Lower lobe of right lung (tissue), 2 donors: ENCODE data around the gene TBXAS1. TPM values are rescaled to one million over a fixed set of nuclear protein-coding genes. Genes with fewer than 3 reads are reported as not detected.

Experiments
- ATAC-seq, 2 donors: fragments of 200-7000 bp; cut with Tn5 transposase; one replicate each; pipeline ENCODE4 v1.9.1; 2020 to 2022; ENCODE audit warnings: mild to moderate bottlenecking in 2 of 2, moderate library complexity in 2 of 2
- DNase-seq: peaks from one replicate; pipeline ENCODE4 v3.0.0-alpha.2; 2020
- H3K27ac ChIP-seq: fragments of 200-600 bp; one replicate; pipeline ENCODE4 v1.8.0; 2022
- H3K27me3 ChIP-seq: fragments of 200-600 bp; one replicate; pipeline ENCODE4 v1.8.0; 2022; ENCODE audit warnings: low read depth
- H3K36me3 ChIP-seq: fragments of 200-600 bp; one replicate; pipeline ENCODE4 v1.8.0; 2022; ENCODE audit warnings: mild to moderate bottlenecking
- H3K4me1 ChIP-seq: fragments of 200-600 bp; one replicate; pipeline ENCODE4 v1.8.0; 2022
- H3K4me3 ChIP-seq: fragments of 200-600 bp; one replicate; pipeline ENCODE4 v1.8.0; 2022; ENCODE audit warnings: mild to moderate bottlenecking
- H3K9me3 ChIP-seq: fragments of 200-600 bp; one replicate; pipeline ENCODE4 v1.8.0; 2022
- CTCF ChIP-seq: fragments of 200-600 bp; IDR thresholded peaks from one replicate; pipeline ENCODE4 v1.8.0; 2022; ENCODE audit warnings: antibody characterized with exemption, mild to moderate bottlenecking
- intact Hi-C: fragments of 100-400 bp; cut with DNase I; formaldehyde crosslinking; loops from one replicate; pipeline ENCODE4 v1.11.0; 2022
- total RNA-seq: library from RNA; stranded (reverse); fragmentation: NEBNext Ultra II Directional; extraction: Animal tissue kit (Norgen Biotek cat#: 25700); gene quantifications from one replicate; pipeline ENCODE4 v1.2.1, GENCODE V29; 2021
- donor health status: DM: no; HTN: yes; CAD: no; lungs with severe emphysema.

The TBXAS1 gene
- total RNA-seq, 1 donor from 2014 or later: 92.6 TPM

DNA sequence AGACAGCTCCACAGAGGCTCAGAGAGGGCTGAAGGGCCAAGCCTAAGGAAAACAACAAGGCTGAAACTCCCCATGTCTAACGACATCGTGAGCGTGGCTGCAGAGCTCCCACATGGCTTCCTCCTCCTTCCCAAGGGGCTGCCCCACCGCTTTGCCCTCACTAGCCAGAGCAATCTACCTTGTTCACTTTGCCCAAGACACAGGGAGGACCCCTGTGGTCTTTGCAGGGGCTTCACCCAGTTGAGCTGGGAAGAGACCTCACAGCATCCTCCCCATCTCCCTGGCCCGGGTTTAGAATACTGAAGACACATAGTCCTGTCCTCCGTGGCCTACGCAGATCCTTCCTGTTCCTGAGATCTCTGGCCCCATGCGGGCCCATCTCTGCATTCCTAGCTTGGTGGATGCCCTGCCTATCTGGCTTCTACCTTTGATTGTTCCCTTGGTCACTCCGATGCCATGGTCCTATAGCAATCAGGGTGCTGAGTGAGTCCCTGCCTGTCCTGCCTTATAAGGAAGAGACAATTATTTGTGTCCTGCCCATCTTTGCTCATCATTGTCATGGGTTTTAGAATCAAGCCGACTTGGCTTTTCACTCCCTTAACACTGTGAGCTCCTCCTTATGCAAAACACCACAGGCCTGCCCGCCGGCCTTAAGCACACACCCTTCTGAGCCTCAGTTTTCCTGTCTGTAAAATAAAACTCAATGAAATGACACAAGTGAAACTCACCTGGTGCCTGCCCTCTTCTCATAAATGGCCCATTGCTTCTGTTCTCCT lies 160.5 kb downstream of the TBXAS1 start:
- ATAC-seq: no peak
- Histone ChIP-seq H3K4me3 (no peak overlapping the region), H3K9me3 (no peaks in the 10 kb centered on the region), H3K27ac (no peak overlapping the region), H3K4me1 (peaks cover under 1% of the 10 kb centered on the region), H3K36me3 (peaks cover 3% of the 10 kb centered on the region), H3K27me3 (no peaks in the 10 kb centered on the region)
- TF ChIP-seq CTCF: no peak
- intact Hi-C loops: no loop called here
- no peak for DNase-seq

- intact Hi-C loops: no loop called here
- peaks cover 4% of the 10 kb centered on the region for H3K4me1 ChIP-seq
- H3K27me3 ChIP-seq: no peaks in the 10 kb centered on the region
- peaks cover 3% of the 10 kb centered on the region for H3K36me3 ChIP-seq
- no peak overlapping the region for H3K4me3 ChIP-seq
- H3K9me3 ChIP-seq: no peaks in the 10 kb centered on the region
- no peak overlapping the region for H3K27ac ChIP-seq
- TF ChIP-seq CTCF: no peak
- no peak for DNase-seq
- ATAC-seq: no peak
Measured at GRCh38 chr7:139990142-139990535, 161.1 kb downstream of the TBXAS1 start.

DNA sequence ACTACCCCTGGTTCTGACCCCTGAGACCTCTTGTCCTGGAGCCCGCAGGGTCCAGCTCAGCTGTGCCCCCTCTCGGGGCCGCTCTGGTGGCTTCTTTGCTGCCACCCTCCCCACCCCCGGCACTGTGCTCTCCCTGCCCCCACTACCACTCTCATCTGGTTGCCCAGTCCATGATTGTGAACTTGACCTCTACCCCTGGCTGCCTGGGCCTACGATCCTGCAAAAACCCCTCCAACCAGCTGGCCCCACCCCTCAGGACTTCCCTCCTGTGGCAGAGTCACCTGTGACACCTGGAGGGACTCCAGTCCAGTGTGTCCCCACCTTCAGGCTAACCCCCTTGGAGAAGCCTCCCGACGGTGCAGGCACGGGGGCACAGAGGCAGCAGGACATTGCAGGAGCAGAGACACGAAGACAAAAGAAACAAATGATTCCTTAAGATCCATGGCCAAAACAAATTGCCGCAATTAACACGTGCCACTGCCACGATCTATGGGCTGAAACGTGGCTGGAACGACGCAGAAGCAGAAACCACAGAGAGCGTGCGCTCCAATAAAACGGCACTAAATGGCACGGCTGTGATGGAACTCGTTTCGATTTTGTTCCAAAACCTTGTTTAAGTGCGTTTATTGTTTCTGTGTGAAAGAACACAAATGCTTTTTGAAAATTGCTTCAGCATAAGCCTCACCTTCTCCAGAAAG lies 161.7 kb downstream of the TBXAS1 start:
- DNase-seq: no peak
- Histone ChIP-seq H3K27me3 (no peaks in the 10 kb centered on the region), H3K9me3 (no peaks in the 10 kb centered on the region), H3K36me3 (peaks cover 3% of the 10 kb centered on the region), H3K4me3 (no peak overlapping the region), H3K27ac (no peak overlapping the region), H3K4me1 (peaks cover 4% of the 10 kb centered on the region)
- intact Hi-C loops: no loop called here
- no peak for ATAC-seq
- no peak for TF ChIP-seq CTCF

DNA sequence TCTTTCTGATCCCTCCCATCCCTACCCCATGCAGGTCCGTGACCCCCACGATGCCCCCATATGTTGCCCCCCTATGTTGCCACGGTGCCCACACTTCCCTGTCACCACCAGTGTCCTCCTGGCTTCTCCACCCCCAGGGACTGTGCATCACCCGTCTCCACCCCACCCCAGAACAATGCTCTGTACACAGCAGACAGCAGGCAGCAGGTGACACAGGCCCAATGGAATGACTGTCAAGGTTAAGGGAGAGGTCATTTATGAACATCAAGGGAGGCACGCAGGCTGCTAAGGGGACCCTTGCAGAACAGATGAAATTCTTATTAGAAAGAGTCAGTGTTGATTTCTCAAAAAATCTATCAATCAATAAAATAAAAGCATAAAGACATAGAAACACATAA lies 162.2 kb downstream of the TBXAS1 start:
- Histone ChIP-seq H3K4me1 (peaks cover 4% of the 10 kb centered on the region), H3K4me3 (no peak overlapping the region), H3K9me3 (no peaks in the 10 kb centered on the region), H3K27me3 (no peaks in the 10 kb centered on the region), H3K27ac (no peak overlapping the region), H3K36me3 (peaks cover 3% of the 10 kb centered on the region)
- intact Hi-C loops: no loop called here
- DNase-seq (no peak), ATAC-seq (no peak)
- no peak for TF ChIP-seq CTCF

- Histone ChIP-seq H3K36me3 (peaks cover 2% of the 10 kb centered on the region), H3K4me3 (no peak overlapping the region), H3K27ac (no peak overlapping the region), H3K9me3 (no peaks in the 10 kb centered on the region), H3K4me1 (peaks cover 4% of the 10 kb centered on the region), H3K27me3 (no peaks in the 10 kb centered on the region)
- intact Hi-C loops: no loop called here
- DNase-seq (no peak), ATAC-seq (no peak)
- no peak for TF ChIP-seq CTCF
Measured at GRCh38 chr7:139991911-139992310, 162.8 kb downstream of the TBXAS1 start.
